Measurements from ENCODE around the gene ANKRD53. TPM values are rescaled to one million over a fixed set of nuclear protein-coding genes. Genes with fewer than 3 reads are reported as not detected.
A peak's percentile ranks its signal among the peaks of the same experiment; 100 is the strongest.

ANKRD53 gene
- total and polyA plus RNA-seq, 2 experiments from 2014 or later = 0.97 to 4.7 TPM

DNA sequence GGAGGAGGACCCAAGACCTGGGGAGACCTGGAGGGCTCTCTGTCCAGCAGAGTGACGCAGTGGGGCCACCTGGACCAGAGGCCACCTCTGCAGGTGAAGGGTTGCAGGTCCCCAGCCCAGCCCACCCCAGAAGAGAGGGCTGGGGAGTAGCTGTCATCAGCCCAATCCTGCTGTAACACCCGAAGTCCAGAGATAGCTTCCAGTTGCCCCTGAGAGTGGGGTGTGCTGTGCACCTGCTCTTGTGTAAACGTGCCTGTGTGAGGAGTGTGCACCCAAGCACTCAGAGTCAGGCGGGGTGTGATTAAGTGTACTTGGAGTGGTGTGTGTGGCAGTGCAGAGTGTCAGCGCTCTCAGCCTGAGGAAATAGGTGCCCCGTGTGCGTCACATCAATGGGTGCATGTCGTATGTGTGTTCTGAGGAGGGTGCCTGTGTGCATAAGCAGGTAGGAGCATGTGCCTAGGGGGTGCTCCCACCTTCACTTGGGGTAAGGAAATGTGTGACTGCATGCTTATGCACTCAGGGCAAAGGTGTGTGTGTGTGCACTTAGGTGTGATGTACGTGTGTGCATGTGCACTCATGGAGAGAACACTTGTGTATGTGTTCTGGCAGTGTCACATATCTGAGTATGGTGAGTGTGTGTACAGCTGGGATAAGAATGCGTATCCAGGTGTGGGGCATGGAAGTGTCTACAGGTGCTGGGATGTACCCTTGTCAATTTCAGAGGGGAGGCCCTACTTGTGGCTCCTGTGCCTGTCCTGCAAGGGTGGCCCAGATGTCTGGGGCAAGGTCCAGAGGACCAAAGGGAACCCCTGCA is 42.1 kb upstream of the ANKRD53 start:
- no peaks in the 10 kb centered on the region for H3K79me2 ChIP-seq
- H3K4me3 ChIP-seq = no peak overlapping the region
- TF ChIP-seq EZH2phosphoT487 (IDR thresholded peaks at IDR 0.05; ENCODE audit: low read depth, severe bottlenecking, unreplicated experiment) (no peak), EZH2 (IDR thresholded peaks at IDR 0.05; ENCODE audit: borderline replicate concordance) (no peak), CTCF (IDR thresholded peaks at IDR 0.05; ENCODE audit: poor library complexity) (no peak)
- H3K27me3 ChIP-seq = peaks cover 27% of the 10 kb centered on the region
- DNase-seq (ENCODE audit: low spot score) = no peak
- no peaks in the 10 kb centered on the region for H3K9me2 ChIP-seq (replicated peaks; ENCODE audit: insufficient read depth)
- WGBS (ENCODE audit: low lambda C conversion rate, missing lambda C conversion rate) = 81% methylated on average over 9 of the region's 10 CpGs
- no peak overlapping the region for H3K4me2 ChIP-seq
- no peaks in the 10 kb centered on the region for H3K9me3 ChIP-seq (ENCODE audit: low read depth)
- H3K36me3 ChIP-seq (replicated peaks; ENCODE audit: insufficient read depth, low read depth) = no peaks in the 10 kb centered on the region
- no peaks in the 10 kb centered on the region for H4K20me1 ChIP-seq (ENCODE audit: insufficient read depth, poor library complexity, severe bottlenecking)
- no peak overlapping the region for H2AFZ ChIP-seq
- no peak overlapping the region for H3K27ac ChIP-seq
- no peaks in the 10 kb centered on the region for H3K4me1 ChIP-seq (ENCODE audit: insufficient read depth)

GRCh38 chr2:70936979-70937811 is 41.2 kb upstream of the ANKRD53 start:
- Histone ChIP-seq H3K79me2 (no peaks in the 10 kb centered on the region), H3K9me3 (ENCODE audit: low read depth) (no peaks in the 10 kb centered on the region), H3K9me2 (replicated peaks; ENCODE audit: insufficient read depth) (no peaks in the 10 kb centered on the region), H3K4me1 (ENCODE audit: insufficient read depth) (no peaks in the 10 kb centered on the region), H2AFZ (no peak overlapping the region), H4K20me1 (ENCODE audit: insufficient read depth, poor library complexity, severe bottlenecking) (no peaks in the 10 kb centered on the region), H3K4me2 (no peak overlapping the region), H3K27me3 (peaks cover 30% of the 10 kb centered on the region), H3K36me3 (replicated peaks; ENCODE audit: insufficient read depth, low read depth) (no peaks in the 10 kb centered on the region), H3K4me3 (no peak overlapping the region), H3K27ac (no peak overlapping the region)
- 69% methylated on average over 10 of the region's 10 CpGs for WGBS (ENCODE audit: low lambda C conversion rate, missing lambda C conversion rate)
- DNase-seq (ENCODE audit: low spot score) = peak; percentile 30
- TF ChIP-seq CTCF (IDR thresholded peaks at IDR 0.05; ENCODE audit: poor library complexity) = no peak
- TF ChIP-seq EZH2 (IDR thresholded peaks at IDR 0.05; ENCODE audit: borderline replicate concordance) = no peak
- TF ChIP-seq EZH2phosphoT487 (IDR thresholded peaks at IDR 0.05; ENCODE audit: low read depth, severe bottlenecking, unreplicated experiment) = no peak

DNA sequence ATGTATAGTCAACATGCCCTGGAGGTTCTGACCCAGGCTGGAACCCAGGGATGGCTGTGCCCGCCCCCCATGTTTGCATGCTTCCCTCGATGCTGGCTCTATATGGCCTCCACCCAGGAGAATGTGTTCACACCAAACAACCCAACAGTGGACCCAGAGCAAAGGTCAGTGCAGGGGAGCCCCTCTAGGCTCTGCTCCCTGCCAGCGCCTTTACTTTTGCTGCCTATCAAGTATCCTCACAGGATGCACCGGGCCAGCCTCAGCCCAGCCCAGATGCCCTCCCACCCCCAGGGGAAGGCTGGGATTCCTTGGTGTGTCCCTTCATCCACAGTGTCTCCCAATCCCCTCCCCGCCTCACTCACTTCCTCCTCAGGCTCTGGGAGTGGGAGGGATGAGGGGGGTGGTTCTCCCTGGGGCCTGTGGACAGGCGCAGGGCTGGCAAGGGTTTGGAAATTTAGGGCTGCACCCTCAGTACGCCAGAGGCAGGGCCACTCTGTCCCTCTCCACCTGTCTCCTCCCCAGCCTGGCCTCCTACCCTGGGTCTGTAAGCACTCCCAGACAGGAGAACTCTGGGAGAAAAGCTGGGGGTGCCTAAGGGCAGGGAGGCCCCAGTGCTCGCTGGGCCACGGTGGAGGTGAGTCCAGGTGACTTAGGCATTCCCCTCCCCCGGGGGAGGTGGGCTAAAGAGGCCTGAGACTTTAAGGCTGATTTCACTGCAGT is 40.4 kb upstream of the ANKRD53 start:
- no peak overlapping the region for H3K4me2 ChIP-seq
- peaks cover 30% of the 10 kb centered on the region for H3K27me3 ChIP-seq
- no peaks in the 10 kb centered on the region for H3K9me2 ChIP-seq (replicated peaks; ENCODE audit: insufficient read depth)
- no peaks in the 10 kb centered on the region for H3K79me2 ChIP-seq
- no peak overlapping the region for H2AFZ ChIP-seq
- no peaks in the 10 kb centered on the region for H4K20me1 ChIP-seq (ENCODE audit: insufficient read depth, poor library complexity, severe bottlenecking)
- no peaks in the 10 kb centered on the region for H3K9me3 ChIP-seq (ENCODE audit: low read depth)
- no peak for TF ChIP-seq CTCF (IDR thresholded peaks at IDR 0.05; ENCODE audit: poor library complexity)
- TF ChIP-seq EZH2phosphoT487 (IDR thresholded peaks at IDR 0.05; ENCODE audit: low read depth, severe bottlenecking, unreplicated experiment) = no peak
- no peak for TF ChIP-seq EZH2 (IDR thresholded peaks at IDR 0.05; ENCODE audit: borderline replicate concordance)
- 61% methylated on average over 10 of the region's 10 CpGs for WGBS (ENCODE audit: low lambda C conversion rate, missing lambda C conversion rate)
- peak; percentile 8 for DNase-seq (ENCODE audit: low spot score)
- H3K4me1 ChIP-seq (ENCODE audit: insufficient read depth) = no peaks in the 10 kb centered on the region
- H3K27ac ChIP-seq = no peak overlapping the region
- H3K4me3 ChIP-seq = no peak overlapping the region
- no peaks in the 10 kb centered on the region for H3K36me3 ChIP-seq (replicated peaks; ENCODE audit: insufficient read depth, low read depth)
